Measurements from ENCODE around the gene SORCS2.

- no peak for TF ChIP-seq CTCF (IDR thresholded peaks at IDR 0.05)
- TF ChIP-seq REST (IDR thresholded peaks at IDR 0.05; ENCODE audit: insufficient read depth in 1 of 2, low read depth in 2 of 2, low read length in 1 of 2) = no peak
Measured at GRCh38 chr4:7367864-7368277, 175.5 kb downstream of the SORCS2 start.

Data from Panc1 (cell line).